GF-D8 (cell line): ENCODE data around the gene C21orf58.

ENCODE experiments used
- DNase-seq: peaks from one replicate; lab custom pipeline; 2025; lab: John Stamatoyannopoulos, UW

C21orf58 gene

GRCh38 chr21:46295996-46296752 lies 27.5 kb downstream of the C21orf58 start:
- DNase-seq: peak; percentile 94

- peak; percentile 44 for DNase-seq
Observed at GRCh38 chr21:46295177-46295770, 28.4 kb downstream of the C21orf58 start.

GRCh38 chr21:46294647-46295176 lies 29.0 kb downstream of the C21orf58 start:
- DNase-seq: peak; percentile 52

GRCh38 chr21:46291561-46291960 lies 32.1 kb downstream of the C21orf58 start:
- DNase-seq: no peak

GRCh38 chr21:46289655-46290179 lies 34.0 kb downstream of the C21orf58 start:
- no peak for DNase-seq

GRCh38 chr21:46287541-46287940 lies 36.1 kb downstream of the C21orf58 start:
- no peak for DNase-seq

- peak; percentile 65 for DNase-seq
Observed at GRCh38 chr21:46286648-46287002, 37.0 kb downstream of the C21orf58 start.

GRCh38 chr21:46285761-46286647 lies 37.7 kb downstream of the C21orf58 start, which contains the start of gene YBEY:
Gene YBEY, plus strand, starts transcription at chr21:46286342. Its CDS starts 572 bp downstream, at chr21:46286914.
- peak; percentile 67 for DNase-seq

GRCh38 chr21:46285206-46285661 lies 38.4 kb downstream of the C21orf58 start, which contains the start of gene MCM3AP:
Gene MCM3AP, minus strand, starts transcription at chr21:46285611. Its CDS starts 325 bp downstream, at chr21:46285286.
- DNase-seq: peak; percentile 15

GRCh38 chr21:46284733-46285132 lies 38.9 kb downstream of the C21orf58 start:
- DNase-seq: no peak

GRCh38 chr21:46284077-46284644 lies 39.5 kb downstream of the C21orf58 start:
- no peak for DNase-seq

GRCh38 chr21:46274797-46275390 lies 48.8 kb downstream of the C21orf58 start:
- DNase-seq: no peak

- no peak for DNase-seq
Observed at GRCh38 chr21:46273341-46273740, 50.3 kb downstream of the C21orf58 start.

GRCh38 chr21:46269466-46269865 lies 54.2 kb downstream of the C21orf58 start:
- no peak for DNase-seq

- DNase-seq: no peak
Observed at GRCh38 chr21:46268371-46268770, 55.3 kb downstream of the C21orf58 start.

- no peak for DNase-seq
Observed at GRCh38 chr21:46266946-46267345, 56.7 kb downstream of the C21orf58 start.

GRCh38 chr21:46265736-46266525 lies 57.7 kb downstream of the C21orf58 start:
- DNase-seq: no peak

GRCh38 chr21:46264690-46265144 lies 59.0 kb downstream of the C21orf58 start:
- DNase-seq: no peak

GRCh38 chr21:46264046-46264689 lies 59.5 kb downstream of the C21orf58 start:
- no peak for DNase-seq
